ELF-1 (cell line): Measurements from ENCODE around the gene CTRB2.

Experiments
- DNase-seq: peaks from one replicate; pipeline ENCODE4 v3.0.0-alpha.2; 2016; ENCODE audit warnings: low read depth, low spot score

Gene CTRB2

DNA sequence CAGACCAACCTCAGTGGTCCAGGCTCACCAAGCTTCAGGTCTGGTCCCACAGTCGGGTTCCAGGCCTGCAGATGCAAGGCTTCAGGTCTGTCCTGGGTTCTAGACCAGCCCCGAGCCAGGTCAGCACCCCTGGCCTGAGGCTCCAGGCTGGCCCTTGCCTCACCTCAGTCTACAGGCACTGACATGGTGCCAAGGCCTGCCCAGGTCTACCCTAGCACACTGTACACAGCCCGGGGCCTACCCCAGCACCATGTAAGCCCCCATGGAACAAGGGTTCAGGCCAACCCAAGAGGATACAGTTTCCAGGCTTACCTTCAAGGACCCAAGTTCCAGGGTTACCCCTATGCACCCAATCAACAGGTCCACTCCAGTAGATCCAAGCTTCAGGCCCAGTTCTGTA is 31.9 kb downstream of the CTRB2 start:
- DNase-seq: no peak

DNA sequence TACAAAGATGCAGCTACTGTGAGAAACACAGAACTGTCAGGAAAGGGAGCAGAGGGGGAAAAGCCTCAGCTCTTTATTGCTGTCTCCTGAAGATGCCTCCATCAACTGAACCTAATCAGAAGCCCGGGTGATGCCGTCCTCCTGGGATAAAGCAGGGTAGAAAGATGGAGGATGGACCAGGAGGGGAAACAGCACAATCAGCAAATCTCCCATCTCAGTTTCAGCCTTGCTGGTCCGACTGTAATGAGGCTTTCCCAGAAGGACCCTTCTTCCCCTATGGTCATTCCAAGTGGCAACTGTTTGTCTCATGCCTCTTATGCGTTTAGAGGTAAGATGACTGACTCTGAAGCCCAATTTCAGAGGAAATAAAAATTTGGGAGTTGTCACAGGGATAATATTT is 34.4 kb downstream of the CTRB2 start:
- no peak for DNase-seq

DNA sequence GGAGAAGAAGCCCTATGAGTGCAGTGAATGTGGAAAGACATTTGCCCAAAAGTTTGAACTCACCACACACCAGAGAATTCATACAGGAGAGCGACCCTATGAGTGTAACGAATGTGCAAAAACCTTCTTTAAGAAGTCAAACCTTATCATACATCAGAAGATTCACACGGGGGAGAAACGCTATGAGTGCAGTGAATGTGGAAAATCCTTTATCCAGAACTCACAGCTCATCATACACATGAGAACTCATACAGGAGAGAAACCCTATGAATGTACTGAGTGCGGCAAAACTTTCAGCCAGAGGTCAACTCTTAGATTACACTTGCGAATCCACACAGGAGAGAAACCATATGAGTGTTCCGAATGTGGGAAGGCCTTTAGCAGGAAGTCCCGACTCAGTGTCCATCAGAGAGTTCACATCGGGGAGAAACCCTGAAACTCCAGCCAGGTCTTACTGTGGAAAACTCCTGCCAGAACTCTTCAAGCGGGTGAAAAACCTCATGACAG is 37.0 kb downstream of the CTRB2 start:
- no peak for DNase-seq

DNA sequence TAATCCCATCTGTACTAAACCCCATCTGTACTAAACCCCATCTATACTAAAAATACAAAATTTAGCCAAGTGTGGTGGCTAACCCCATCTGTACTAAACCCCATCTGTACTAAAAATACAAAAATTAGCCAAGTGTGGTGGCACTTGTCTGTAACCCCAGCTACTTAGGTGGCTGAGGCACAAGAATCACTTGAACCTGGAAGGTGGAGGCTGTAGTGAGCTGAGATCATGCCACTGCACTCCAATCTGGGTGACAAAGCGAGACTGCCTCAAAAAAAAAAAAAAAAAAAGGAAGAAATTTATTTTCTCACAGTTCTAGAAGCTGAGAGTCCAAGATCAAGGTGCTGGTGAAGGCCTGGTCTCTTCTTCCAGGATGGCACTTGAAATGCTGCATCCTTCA is 46.6 kb downstream of the CTRB2 start:
- no peak for DNase-seq
